Caco-2 (cell line): ENCODE data around the gene NFIA. TPM values are rescaled to one million over a fixed set of nuclear protein-coding genes. Genes with fewer than 3 reads are reported as not detected.

Source experiments
- BruUV-seq: library from RNA; stranded (reverse); fragments of 400-500 nt; replicated peaks from 2 replicates; lab custom pipeline; 2021; lab: Mats Ljungman, UMichigan
- CTCF ChIA-PET: fragments of 300-600 bp; sonication (Branson Sonifier 250); formaldehyde crosslinking; loops from one replicate; lab custom pipeline; 2022; ENCODE audit warnings: antibody characterized with exemption; lab: Charles Lee
- POLR2A ChIA-PET: fragments of 300-600 bp; sonication (Branson Sonifier 250); formaldehyde crosslinking; loops from one replicate; lab custom pipeline; 2022; ENCODE audit warnings: antibody characterized with exemption; lab: Charles Lee
- DNase-seq, 2 experiments: peaks; one replicate each; pipeline versions ENCODE4 v3.0.0 to v3.0.0-alpha.2; 2020 to 2022
- H3K27me3 ChIP-seq: replicated peaks from 2 replicates; pipeline ENCODE4 v1.6.0; 2011; ENCODE audit warnings: low read length; ENCODE audit not compliant: control insufficient read depth, insufficient read depth
- H3K36me3 ChIP-seq: 2 replicates; pipeline ENCODE4 v1.5.1; 2011; ENCODE audit warnings: low read length; ENCODE audit not compliant: control insufficient read depth, insufficient read depth
- H3K4me1 ChIP-seq: fragments of 250-450 bp; sonication (Bioruptor Pico); 2 replicates; pipeline ENCODE4 v1.5.1; 2020; ENCODE audit warnings: mild to moderate bottlenecking
- H3K4me3 ChIP-seq: 2 replicates; pipeline ENCODE4 v1.5.1; 2011; ENCODE audit warnings: low read depth, mild to moderate bottlenecking, control low read depth, low read length
- H3K9me3 ChIP-seq: fragments of 250-450 bp; sonication (Bioruptor Pico); 2 replicates; pipeline ENCODE4 v1.5.1; 2020; ENCODE audit warnings: mild to moderate bottlenecking, moderate library complexity
- H3K27ac Mint-ChIP-seq: one replicate; pipeline ENCODE4 v1.8.0; 2022; ENCODE audit warnings: mixed read lengths; ENCODE audit not compliant: unreplicated experiment
- H3K27me3 Mint-ChIP-seq: one replicate; pipeline ENCODE4 v1.8.0; 2022; ENCODE audit warnings: mixed read lengths; ENCODE audit not compliant: insufficient read depth, unreplicated experiment
- H3K36me3 Mint-ChIP-seq: one replicate; pipeline ENCODE4 v1.8.0; 2022; ENCODE audit warnings: mild to moderate bottlenecking, mixed read lengths; ENCODE audit not compliant: insufficient read depth, unreplicated experiment
- H3K4me1 Mint-ChIP-seq: one replicate; pipeline ENCODE4 v1.8.0; 2022; ENCODE audit warnings: low read depth, mixed read lengths; ENCODE audit not compliant: unreplicated experiment
- H3K4me3 Mint-ChIP-seq: one replicate; pipeline ENCODE4 v1.8.0; 2022; ENCODE audit warnings: mild to moderate bottlenecking, moderate library complexity, mixed read lengths; ENCODE audit not compliant: unreplicated experiment
- H3K9me3 Mint-ChIP-seq: one replicate; pipeline ENCODE4 v1.8.0; 2022; ENCODE audit warnings: mixed read lengths; ENCODE audit not compliant: unreplicated experiment
- intact Hi-C: fragments of 100-400 bp; cut with micrococcal nuclease; formaldehyde crosslinking; loops from one replicate; pipeline ENCODE4 v1.10.0; 2022; ENCODE audit not compliant: unreplicated experiment
- total RNA-seq: library from RNA; stranded (reverse); gene quantifications from 2 replicates; pipeline ENCODE4 v1.2.3, GENCODE V29; 2022
- TF ChIP-seq, protein P1 (sequence below), 2 experiments: fragments of 200-600 bp in 1 of 2; IDR thresholded peaks; 1 replicate in 1 of 2; 2 replicates in 1 of 2; pipeline versions ENCODE4 v1.5.1 to v1.8.0; 2011 to 2022; ENCODE audit warnings: antibody characterized with exemption in 1 of 2, control low read depth in 1 of 2, inconsistent platforms in 1 of 2, low read depth in 1 of 2, low read length in 1 of 2, mild to moderate bottlenecking in 1 of 2, moderate library complexity in 1 of 2; ENCODE audit not compliant: insufficient read depth in 1 of 2, severe bottlenecking in 1 of 2, unreplicated experiment in 1 of 2

NFIA gene
- total RNA-seq, 1 experiment from 2014 or later, result 1.4 TPM

DNA sequence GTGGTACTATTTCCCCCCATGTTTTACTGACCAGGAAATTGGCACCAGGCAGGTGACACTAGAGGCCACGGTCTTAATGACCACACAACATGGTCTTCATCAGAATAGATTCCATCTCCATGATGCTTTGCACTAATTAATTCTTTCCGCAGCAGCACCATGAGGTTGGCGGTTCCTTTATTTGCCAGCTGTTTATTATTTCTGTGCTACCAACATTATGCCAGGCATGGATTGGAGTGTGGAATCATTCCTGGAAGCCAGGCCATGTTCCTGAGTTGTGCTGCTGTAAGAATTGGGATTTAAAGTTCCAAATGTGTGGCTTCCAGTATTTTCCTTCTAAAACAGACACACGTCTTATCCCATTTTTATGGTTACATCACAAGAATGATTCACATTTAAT is 107.8 kb downstream of the NFIA start:
- H3K27me3 Mint-ChIP-seq, result no peaks in the 10 kb centered on the region
- no peaks in the 10 kb centered on the region for H3K9me3 Mint-ChIP-seq
- H3K4me1 Mint-ChIP-seq, result no peaks in the 10 kb centered on the region
- no TSS peak for BruUV-seq
- TF ChIP-seq, protein P1, sequence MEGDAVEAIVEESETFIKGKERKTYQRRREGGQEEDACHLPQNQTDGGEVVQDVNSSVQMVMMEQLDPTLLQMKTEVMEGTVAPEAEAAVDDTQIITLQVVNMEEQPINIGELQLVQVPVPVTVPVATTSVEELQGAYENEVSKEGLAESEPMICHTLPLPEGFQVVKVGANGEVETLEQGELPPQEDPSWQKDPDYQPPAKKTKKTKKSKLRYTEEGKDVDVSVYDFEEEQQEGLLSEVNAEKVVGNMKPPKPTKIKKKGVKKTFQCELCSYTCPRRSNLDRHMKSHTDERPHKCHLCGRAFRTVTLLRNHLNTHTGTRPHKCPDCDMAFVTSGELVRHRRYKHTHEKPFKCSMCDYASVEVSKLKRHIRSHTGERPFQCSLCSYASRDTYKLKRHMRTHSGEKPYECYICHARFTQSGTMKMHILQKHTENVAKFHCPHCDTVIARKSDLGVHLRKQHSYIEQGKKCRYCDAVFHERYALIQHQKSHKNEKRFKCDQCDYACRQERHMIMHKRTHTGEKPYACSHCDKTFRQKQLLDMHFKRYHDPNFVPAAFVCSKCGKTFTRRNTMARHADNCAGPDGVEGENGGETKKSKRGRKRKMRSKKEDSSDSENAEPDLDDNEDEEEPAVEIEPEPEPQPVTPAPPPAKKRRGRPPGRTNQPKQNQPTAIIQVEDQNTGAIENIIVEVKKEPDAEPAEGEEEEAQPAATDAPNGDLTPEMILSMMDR (IDR thresholded peaks at IDR 0.05; ENCODE audit: insufficient read depth in 1 of 2, low read depth in 1 of 2, low read length in 1 of 2, severe bottlenecking in 1 of 2, unreplicated experiment in 1 of 2), result no peak
- intact Hi-C loops, result no loop called here
- DNase-seq, result no peak
- no peaks in the 10 kb centered on the region for H3K36me3 ChIP-seq
- H3K4me3 ChIP-seq, result no peak overlapping the region
- no peak overlapping the region for H3K27ac Mint-ChIP-seq
- CTCF ChIA-PET, result no interaction called here
- no peak overlapping the region for H3K4me3 Mint-ChIP-seq
- H3K36me3 Mint-ChIP-seq, result no peaks in the 10 kb centered on the region
- H3K4me1 ChIP-seq, result no peaks in the 10 kb centered on the region
- no peaks in the 10 kb centered on the region for H3K27me3 ChIP-seq
- no peaks in the 10 kb centered on the region for H3K9me3 ChIP-seq
- POLR2A ChIA-PET, result no interaction called here

DNA sequence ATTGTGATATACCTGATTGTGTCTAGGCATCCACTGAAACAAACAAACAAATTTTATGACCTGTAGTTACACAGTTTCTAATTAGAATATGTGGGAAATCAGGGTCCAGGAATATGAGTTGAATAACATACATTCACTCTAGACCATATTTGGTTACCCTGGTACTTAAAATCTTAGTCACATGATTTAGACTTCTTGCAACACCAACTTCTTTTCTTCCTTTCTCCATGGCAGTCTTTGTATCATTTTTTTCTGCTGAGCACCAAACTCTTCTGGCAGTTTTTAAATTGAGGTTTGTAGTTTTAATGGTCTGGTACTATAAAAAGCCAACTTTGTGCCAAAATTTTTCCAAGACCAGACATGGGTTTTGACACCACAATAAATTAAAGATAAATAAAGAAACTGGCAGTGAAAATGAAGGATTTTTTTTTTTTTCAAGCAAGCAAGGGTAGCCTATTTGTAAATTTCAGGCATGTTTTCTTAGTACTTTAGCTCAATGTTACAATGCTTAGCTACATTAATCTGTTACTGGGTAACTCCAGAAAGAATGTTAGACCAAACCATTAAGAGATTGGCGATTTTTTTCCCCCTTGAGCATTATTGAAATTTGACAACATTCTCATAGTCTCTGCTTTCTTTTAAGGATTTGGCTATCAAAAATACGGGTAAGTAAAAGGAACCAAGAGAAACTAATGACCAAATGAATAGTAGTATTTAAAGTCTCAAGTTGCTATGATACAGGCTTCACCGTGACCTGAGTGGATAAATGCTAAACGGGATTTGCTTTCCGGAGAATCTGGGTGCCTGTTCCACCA is 108.5 kb downstream of the NFIA start:
- H3K27me3 Mint-ChIP-seq, result no peaks in the 10 kb centered on the region
- no peak overlapping the region for H3K4me3 Mint-ChIP-seq
- no TSS peak for BruUV-seq
- no peak overlapping the region for H3K4me3 ChIP-seq
- H3K27ac Mint-ChIP-seq, result no peak overlapping the region
- TF ChIP-seq, protein P1 (IDR thresholded peaks at IDR 0.05; ENCODE audit: insufficient read depth in 1 of 2, low read depth in 1 of 2, low read length in 1 of 2, severe bottlenecking in 1 of 2, unreplicated experiment in 1 of 2), result no peak
- no peak for DNase-seq
- H3K9me3 Mint-ChIP-seq, result no peaks in the 10 kb centered on the region
- H3K36me3 Mint-ChIP-seq, result no peaks in the 10 kb centered on the region
- ChIA-PET POLR2A (no interaction called here), CTCF (no interaction called here)
- no peaks in the 10 kb centered on the region for H3K27me3 ChIP-seq
- H3K36me3 ChIP-seq, result no peaks in the 10 kb centered on the region
- H3K4me1 ChIP-seq, result no peaks in the 10 kb centered on the region
- no peaks in the 10 kb centered on the region for H3K4me1 Mint-ChIP-seq
- intact Hi-C loops, result no loop called here
- H3K9me3 ChIP-seq, result no peaks in the 10 kb centered on the region

DNA sequence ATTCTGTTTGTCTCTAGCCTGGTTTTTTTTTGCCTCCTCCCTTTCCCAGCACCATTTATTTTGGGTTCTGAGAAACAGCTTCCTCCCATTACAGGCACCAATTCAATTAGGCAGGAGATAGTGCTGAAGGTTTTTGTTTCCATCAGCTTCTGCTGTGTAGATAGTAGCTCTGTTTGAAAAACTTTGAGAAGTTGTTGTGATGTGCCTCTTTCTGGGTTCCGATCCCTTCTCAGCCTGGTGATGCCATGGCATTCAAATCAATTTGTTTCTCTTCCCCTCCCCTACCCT is 109.0 kb downstream of the NFIA start:
- H3K27ac Mint-ChIP-seq, result no peak overlapping the region
- CTCF ChIA-PET, result no interaction called here

More for the DNA sequence above, 109.0 kb downstream of the NFIA start:
- Mint-ChIP-seq H3K9me3 (no peaks in the 10 kb centered on the region), H3K4me3 (no peak overlapping the region), H3K4me1 (no peaks in the 10 kb centered on the region), H3K27me3 (no peaks in the 10 kb centered on the region), H3K36me3 (no peaks in the 10 kb centered on the region)
- H3K4me1 ChIP-seq, result no peaks in the 10 kb centered on the region
- TF ChIP-seq, protein P1 (IDR thresholded peaks at IDR 0.05; ENCODE audit: insufficient read depth in 1 of 2, low read depth in 1 of 2, low read length in 1 of 2, severe bottlenecking in 1 of 2, unreplicated experiment in 1 of 2), result no peak
- H3K36me3 ChIP-seq, result no peaks in the 10 kb centered on the region
- no peaks in the 10 kb centered on the region for H3K9me3 ChIP-seq
- no TSS peak for BruUV-seq
- intact Hi-C loops, result no loop called here
- POLR2A ChIA-PET, result no interaction called here
- no peak overlapping the region for H3K4me3 ChIP-seq
- no peaks in the 10 kb centered on the region for H3K27me3 ChIP-seq
- DNase-seq, result no peak
